Panc1 (cell line): ENCODE results near the gene EXTL1. TPM values are rescaled to one million over a fixed set of nuclear protein-coding genes. Genes with fewer than 3 reads are reported as not detected.

Experiments used
- ATAC-seq: fragments of 200-7000 bp; cut with Tn5 transposase; 2 replicates; pipeline ENCODE4 v1.9.1; 2020; ENCODE audit warnings: mild to moderate bottlenecking, moderate library complexity
- BruUV-seq: library from RNA; stranded (reverse); fragments of 400-500 nt; replicated peaks from 2 replicates; lab custom pipeline; 2021; lab: Mats Ljungman, UMichigan
- CTCF ChIA-PET: fragments of 300-600 bp; sonication (Branson Sonifier 250); formaldehyde crosslinking; loops from one replicate; lab custom pipeline; 2022; ENCODE audit warnings: antibody characterized with exemption; lab: Charles Lee
- POLR2A ChIA-PET: fragments of 300-600 bp; sonication (Branson Sonifier 250); formaldehyde crosslinking; loops from one replicate; lab custom pipeline; 2022; ENCODE audit warnings: antibody characterized with exemption; lab: Charles Lee
- DNase-seq: peaks from one replicate; pipeline ENCODE4 v3.0.0-alpha.2; 2010; ENCODE audit warnings: low read depth, low spot score
- H3K27ac ChIP-seq: 2 replicates; pipeline ENCODE4 v1.5.1; 2011; ENCODE audit warnings: mild to moderate bottlenecking, low read length, inconsistent platforms
- H3K27me3 ChIP-seq: fragments of 200-500 bp; sonication (Bioruptor generic); 2 replicates; pipeline ENCODE4 v1.6.0; 2014; ENCODE audit warnings: low read length, inconsistent platforms; ENCODE audit not compliant: control insufficient read depth, insufficient read depth
- H3K36me3 ChIP-seq: fragments of 200-500 bp; sonication (Bioruptor generic); 2 replicates; pipeline ENCODE4 v1.5.1; 2014; ENCODE audit warnings: inconsistent platforms, mild to moderate bottlenecking, low read length, moderate library complexity; ENCODE audit not compliant: control insufficient read depth, insufficient read depth
- H3K4me1 ChIP-seq: 2 replicates; pipeline ENCODE4 v1.5.1; 2011; ENCODE audit warnings: inconsistent platforms, mild to moderate bottlenecking, low read length, moderate library complexity; ENCODE audit not compliant: control insufficient read depth, insufficient read depth
- H3K4me3 ChIP-seq, 2 experiments: 2 replicates each; pipeline ENCODE4 v1.5.1; 2011 to 2012; ENCODE audit warnings: low read depth in 2 of 2, low read length in 2 of 2, mild to moderate bottlenecking in 2 of 2, inconsistent platforms in 1 of 2, moderate library complexity in 1 of 2
- H3K9me3 ChIP-seq: fragments of 200-500 bp; sonication (Bioruptor generic); 2 replicates; pipeline ENCODE4 v1.5.1; 2014; ENCODE audit warnings: low read depth, mild to moderate bottlenecking, inconsistent platforms, low read length, moderate library complexity; ENCODE audit not compliant: control insufficient read depth, insufficient read depth
- CTCF ChIP-seq: fragments of 450-650 bp; IDR thresholded peaks from 2 replicates; pipeline ENCODE4 v1.5.1; 2017; ENCODE audit warnings: mild to moderate bottlenecking
- POLR2AphosphoS5 ChIP-seq: IDR thresholded peaks from 2 replicates; pipeline ENCODE4 v1.6.1; 2012; ENCODE audit warnings: mild to moderate bottlenecking, low read depth, low read length, moderate library complexity
- SIN3A ChIP-seq: IDR thresholded peaks from 2 replicates; pipeline ENCODE4 v1.6.1; 2012; ENCODE audit warnings: low read depth, mild to moderate bottlenecking, low read length, moderate library complexity, borderline replicate concordance; ENCODE audit not compliant: insufficient read depth
- TCF7L2 ChIP-seq: IDR thresholded peaks from 2 replicates; pipeline ENCODE4 v1.6.1; 2011; ENCODE audit warnings: mild to moderate bottlenecking, low read depth, low read length, inconsistent platforms
- in situ Hi-C: cut with HindIII; loops from 2 replicates; pipeline ENCODE4 v1.10.0; 2016; ENCODE audit warnings: low sequenced_read_pairs, low pct_unique_long_range_greater_than_20kb
- intact Hi-C: fragments of 100-400 bp; cut with micrococcal nuclease; formaldehyde crosslinking; loops from one replicate; pipeline ENCODE4 v1.10.0; 2022; ENCODE audit not compliant: unreplicated experiment
- total RNA-seq: library from RNA; stranded (reverse); gene quantifications from one replicate; pipeline ENCODE4 v1.2.1, GENCODE V29; 2021; ENCODE audit not compliant: unreplicated experiment
- TF ChIP-seq, protein P1 (sequence below), 2 experiments: IDR thresholded peaks; 2 replicates each; pipeline ENCODE4 v1.6.1; 2011 to 2012; ENCODE audit warnings: low read depth in 2 of 2, control low read depth in 1 of 2, low read length in 1 of 2, mild to moderate bottlenecking in 1 of 2, moderate library complexity in 1 of 2; ENCODE audit not compliant: insufficient read depth in 1 of 2

EXTL1 gene
- total RNA-seq, 1 experiment from 2014 or later = 0.10 TPM

- ATAC-seq (no peak), DNase-seq (no peak)
- H3K4me3 ChIP-seq = no peak overlapping the region
- intact Hi-C loops = no loop called here
- POLR2A ChIA-PET = interaction anchor here (0.7 kb wide), 2 partner anchors 73 to 102 kb away, joined by 4 to 12 read pairs; no protein-coding TSS in a partner anchor
- no peaks in the 10 kb centered on the region for H3K36me3 ChIP-seq
- no peak for TF ChIP-seq CTCF
- TF ChIP-seq POLR2AphosphoS5 = no peak
- no peak for TF ChIP-seq TCF7L2
- TF ChIP-seq, protein P1, sequence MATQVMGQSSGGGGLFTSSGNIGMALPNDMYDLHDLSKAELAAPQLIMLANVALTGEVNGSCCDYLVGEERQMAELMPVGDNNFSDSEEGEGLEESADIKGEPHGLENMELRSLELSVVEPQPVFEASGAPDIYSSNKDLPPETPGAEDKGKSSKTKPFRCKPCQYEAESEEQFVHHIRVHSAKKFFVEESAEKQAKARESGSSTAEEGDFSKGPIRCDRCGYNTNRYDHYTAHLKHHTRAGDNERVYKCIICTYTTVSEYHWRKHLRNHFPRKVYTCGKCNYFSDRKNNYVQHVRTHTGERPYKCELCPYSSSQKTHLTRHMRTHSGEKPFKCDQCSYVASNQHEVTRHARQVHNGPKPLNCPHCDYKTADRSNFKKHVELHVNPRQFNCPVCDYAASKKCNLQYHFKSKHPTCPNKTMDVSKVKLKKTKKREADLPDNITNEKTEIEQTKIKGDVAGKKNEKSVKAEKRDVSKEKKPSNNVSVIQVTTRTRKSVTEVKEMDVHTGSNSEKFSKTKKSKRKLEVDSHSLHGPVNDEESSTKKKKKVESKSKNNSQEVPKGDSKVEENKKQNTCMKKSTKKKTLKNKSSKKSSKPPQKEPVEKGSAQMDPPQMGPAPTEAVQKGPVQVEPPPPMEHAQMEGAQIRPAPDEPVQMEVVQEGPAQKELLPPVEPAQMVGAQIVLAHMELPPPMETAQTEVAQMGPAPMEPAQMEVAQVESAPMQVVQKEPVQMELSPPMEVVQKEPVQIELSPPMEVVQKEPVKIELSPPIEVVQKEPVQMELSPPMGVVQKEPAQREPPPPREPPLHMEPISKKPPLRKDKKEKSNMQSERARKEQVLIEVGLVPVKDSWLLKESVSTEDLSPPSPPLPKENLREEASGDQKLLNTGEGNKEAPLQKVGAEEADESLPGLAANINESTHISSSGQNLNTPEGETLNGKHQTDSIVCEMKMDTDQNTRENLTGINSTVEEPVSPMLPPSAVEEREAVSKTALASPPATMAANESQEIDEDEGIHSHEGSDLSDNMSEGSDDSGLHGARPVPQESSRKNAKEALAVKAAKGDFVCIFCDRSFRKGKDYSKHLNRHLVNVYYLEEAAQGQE (IDR thresholded peaks at IDR 0.05; ENCODE audit: insufficient read depth in 1 of 2, low read depth in 2 of 2, low read length in 1 of 2) = no peak
- TF ChIP-seq SIN3A = no peak
- CTCF ChIA-PET = interaction anchor here (0.7 to 1.5 kb wide), 4 partner anchors 108 to 941 kb away, joined by 4 to 6 read pairs (median 4); no protein-coding TSS in a partner anchor
- H3K27me3 ChIP-seq = no peaks in the 10 kb centered on the region
- H3K27ac ChIP-seq = no peak overlapping the region
- H3K4me1 ChIP-seq = peaks cover under 1% of the 10 kb centered on the region; the same call in 1 of the 2 replicates
- in situ Hi-C loops = no loop called here
- no peaks in the 10 kb centered on the region for H3K9me3 ChIP-seq
- BruUV-seq = no TSS peak
Observed at GRCh38 chr1:26003756-26004155, 17.8 kb upstream of the EXTL1 start.

GRCh38 chr1:26005434-26006105 is 16.0 kb upstream of the EXTL1 start:
- ATAC-seq = no peak
- CTCF ChIA-PET = no interaction called here
- no peak overlapping the region for H3K27ac ChIP-seq
- in situ Hi-C loops = no loop called here
- no peaks in the 10 kb centered on the region for H3K36me3 ChIP-seq
- POLR2A ChIA-PET = no interaction called here
- no peaks in the 10 kb centered on the region for H3K4me1 ChIP-seq
- no TSS peak for BruUV-seq
- intact Hi-C loops = no loop called here
- no peak overlapping the region for H3K4me3 ChIP-seq
- H3K9me3 ChIP-seq = no peaks in the 10 kb centered on the region
- no peak for TF ChIP-seq POLR2AphosphoS5
- TF ChIP-seq, protein P1 (IDR thresholded peaks at IDR 0.05; ENCODE audit: insufficient read depth in 1 of 2, low read depth in 2 of 2, low read length in 1 of 2) = no peak
- TF ChIP-seq SIN3A = no peak
- no peak for TF ChIP-seq CTCF
- no peak for TF ChIP-seq TCF7L2
- no peak for DNase-seq
- no peaks in the 10 kb centered on the region for H3K27me3 ChIP-seq
